ENCODE results near the gene DLEC1.
"Not testable (repeated sequence)": the region's sequence is repeated elsewhere in the genome, so short reads cannot be mapped to it uniquely, and the experiment has no call there.

DLEC1 gene

DNA sequence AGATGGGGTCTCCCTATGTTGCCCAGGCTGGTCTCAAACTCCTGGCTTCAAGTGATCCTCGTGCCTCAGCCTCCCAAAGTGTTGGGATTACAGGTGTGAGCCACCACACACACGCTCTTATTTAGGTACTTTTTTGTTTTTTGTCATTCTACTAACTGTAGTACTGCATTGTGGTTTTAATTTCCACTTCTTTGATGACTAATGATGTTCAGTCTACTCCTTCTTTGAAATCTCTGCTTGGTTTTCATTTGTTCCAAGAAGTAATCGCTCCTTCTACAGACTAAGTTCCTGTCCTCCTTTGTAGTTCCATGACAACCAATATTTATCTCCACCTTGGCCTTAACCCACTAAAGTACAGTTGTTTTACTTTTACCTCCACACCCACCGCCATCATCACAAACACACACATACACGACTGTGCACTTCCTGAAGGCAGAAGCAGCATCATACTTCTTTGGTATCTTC is 529 bp upstream of the DLEC1 start:
- DNase-seq (ENCODE audit: low read depth), result no peak

DNA sequence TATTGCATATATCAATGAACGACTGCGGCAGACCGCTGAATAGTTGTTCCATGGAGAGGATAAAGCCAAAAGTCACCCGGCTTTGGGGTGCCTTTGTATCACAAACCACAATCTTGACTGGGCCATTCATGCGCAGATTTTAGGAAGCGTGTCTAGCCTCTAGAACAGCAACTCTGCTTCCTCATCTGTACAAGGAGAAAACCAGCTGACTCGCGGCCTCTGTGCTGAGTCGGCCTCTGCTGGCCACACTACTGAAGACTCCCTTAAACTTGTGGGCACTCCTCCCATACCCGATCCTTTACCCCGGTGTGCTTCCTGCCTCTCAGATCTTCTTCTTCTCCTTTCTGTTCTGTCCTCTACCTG is 872 bp downstream of the DLEC1 start:
- DNase-seq (ENCODE audit: low read depth), result peak; percentile 43

DNA sequence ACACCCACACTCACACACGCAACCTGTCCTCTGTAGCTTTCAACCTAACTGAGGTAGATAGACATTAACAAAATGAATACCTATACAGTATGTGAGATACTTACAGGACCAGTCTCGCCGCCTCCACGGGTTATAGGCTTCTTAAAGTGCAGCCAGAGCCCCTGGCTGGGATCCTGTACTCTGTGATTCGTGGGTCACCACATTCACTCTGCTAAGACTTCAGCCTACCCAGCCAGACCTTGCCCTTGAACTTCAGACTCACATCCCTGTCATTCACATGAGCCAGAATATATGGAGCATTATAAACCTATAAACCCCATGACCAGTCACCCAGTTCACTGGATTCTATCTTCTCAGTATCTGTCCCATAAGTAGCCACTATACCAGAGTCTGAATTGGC is 1.4 kb downstream of the DLEC1 start:
- DNase-seq (ENCODE audit: low read depth), result no peak

DNA sequence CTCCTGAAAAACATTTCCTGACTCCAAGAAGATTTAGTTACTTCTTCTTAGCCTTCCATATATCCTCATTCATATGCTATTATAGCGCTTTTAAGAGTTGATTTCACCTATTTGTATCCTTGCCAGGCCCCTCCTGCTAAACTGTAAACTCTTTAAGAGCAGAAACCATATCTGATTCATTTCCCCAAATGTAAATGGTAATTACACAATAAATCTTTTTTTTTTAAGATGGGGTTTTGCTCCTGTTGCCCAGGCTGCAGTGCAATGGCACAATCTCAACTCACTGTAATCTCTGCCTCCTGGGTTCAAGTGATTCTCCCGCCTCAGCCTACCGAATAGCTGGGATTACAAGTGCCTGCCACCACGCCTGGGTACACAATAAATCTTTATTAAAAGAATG is 4.5 kb downstream of the DLEC1 start:
- DNase-seq (ENCODE audit: low read depth), result no peak

DNA sequence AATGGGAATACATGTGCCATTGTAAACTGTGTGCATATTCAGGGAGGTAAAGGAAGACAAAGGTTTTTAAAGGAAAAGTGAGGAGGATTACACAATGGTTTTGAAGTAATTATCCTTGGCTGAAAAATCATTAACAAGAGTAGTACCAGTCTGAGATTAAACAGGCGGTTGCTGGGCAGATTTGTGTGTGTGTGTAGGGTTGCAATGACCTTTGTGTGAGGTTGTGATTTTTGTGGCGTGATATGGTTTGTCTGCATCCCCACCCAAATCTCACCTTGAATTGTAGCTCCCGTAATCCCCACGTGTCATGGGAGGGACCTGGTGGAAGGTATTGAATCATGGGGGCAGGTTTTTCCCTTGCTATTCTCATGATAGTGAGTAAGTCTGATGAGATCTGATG is 7.0 kb downstream of the DLEC1 start:
- no peak for DNase-seq (ENCODE audit: low read depth)

DNA sequence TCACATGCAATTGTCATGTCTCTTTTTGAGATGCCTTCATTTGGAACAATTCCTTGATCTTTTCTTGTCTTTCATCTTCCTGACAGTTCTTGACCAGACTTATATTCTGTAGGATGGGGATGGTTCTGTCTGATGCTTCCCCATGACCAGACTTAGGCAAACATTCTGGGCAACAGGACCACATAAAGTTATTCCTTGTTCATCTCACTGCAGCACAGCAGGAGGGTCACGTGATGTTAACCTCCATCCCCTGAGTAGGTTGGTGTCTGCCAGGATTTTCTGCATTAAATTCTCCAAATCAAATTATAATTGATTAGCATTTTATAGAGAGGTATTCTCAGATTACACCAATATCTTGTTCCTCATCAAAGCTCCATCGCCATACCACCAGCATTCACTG is 7.8 kb downstream of the DLEC1 start:
- no peak for DNase-seq (ENCODE audit: low read depth)

DNA sequence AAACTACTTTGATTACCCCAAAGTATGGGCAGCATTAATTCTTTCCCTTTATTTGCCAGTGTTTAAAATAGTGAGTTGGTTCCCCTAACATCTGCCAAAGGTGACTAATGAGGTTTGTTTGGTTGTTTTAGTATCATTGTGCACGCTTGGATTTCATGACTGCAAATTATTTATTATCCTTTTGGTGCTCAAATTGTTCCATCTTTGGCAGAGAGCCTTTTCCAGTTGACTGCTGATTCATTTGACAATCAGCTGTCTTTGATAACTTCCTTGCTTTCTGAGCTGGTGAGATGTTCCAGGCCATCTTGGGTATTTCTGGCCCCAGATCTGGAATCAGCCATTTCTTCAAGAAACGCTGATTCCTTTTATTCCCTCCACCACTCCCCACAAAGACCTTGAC is 8.9 kb downstream of the DLEC1 start:
- no peak for DNase-seq (ENCODE audit: low read depth)

DNA sequence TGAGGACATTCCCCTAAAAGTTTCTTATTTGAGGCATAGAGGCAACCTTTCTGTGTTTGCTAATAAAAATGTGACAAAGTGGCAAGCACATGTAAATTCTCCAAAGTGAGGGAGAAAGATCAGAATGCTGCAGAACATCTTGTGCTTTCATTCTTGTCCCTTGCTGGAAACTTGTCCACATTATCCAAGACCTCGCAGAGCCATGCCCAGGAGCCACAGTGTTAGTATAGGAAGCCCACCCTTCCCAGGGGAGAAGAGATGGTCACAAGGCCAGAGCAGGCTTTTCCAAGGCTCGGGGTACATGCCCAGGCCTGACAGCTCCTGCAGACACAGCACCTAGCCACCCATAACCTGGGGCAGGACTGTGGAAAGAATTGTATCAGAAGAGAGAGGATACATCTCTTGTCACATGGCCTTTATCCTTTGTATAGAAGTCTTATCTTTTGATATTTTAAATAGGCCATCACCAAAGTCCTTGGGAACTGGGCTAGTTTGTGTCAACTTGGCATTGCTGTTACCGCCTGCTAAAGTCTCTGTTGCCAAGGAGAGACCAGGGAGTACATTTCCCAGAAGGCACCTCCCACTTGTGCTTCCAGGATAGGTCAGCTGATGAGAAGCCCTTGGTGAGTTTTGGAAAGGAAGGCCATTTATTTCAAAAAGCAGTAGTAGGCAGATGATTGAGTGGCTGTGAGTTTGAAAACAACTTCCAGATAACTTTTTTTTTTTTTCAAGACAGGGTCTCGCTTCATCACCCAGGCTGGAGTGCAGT is 10.5 kb downstream of the DLEC1 start:
- no peak for DNase-seq (ENCODE audit: low read depth)

DNA sequence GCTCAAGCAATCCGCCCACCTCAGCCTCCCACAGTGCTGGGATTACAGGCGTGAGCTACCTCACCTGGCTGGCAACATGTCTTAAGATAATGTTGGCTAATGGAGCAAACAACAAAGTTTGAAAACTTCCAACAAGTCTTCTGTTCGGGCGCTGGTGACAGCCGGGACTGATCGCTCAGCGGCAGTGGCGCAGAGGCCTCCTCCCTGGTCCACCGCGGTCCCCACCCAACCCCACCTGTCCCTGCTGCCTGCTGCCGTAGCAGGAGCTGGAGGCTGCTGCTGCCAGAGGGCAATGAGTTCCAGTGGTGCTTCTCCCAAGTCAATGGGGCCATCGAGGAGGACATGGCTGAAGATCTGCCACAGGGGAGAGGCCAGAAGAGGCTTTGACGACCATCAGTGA is 12.1 kb downstream of the DLEC1 start:
- no peak for DNase-seq (ENCODE audit: low read depth)

DNA sequence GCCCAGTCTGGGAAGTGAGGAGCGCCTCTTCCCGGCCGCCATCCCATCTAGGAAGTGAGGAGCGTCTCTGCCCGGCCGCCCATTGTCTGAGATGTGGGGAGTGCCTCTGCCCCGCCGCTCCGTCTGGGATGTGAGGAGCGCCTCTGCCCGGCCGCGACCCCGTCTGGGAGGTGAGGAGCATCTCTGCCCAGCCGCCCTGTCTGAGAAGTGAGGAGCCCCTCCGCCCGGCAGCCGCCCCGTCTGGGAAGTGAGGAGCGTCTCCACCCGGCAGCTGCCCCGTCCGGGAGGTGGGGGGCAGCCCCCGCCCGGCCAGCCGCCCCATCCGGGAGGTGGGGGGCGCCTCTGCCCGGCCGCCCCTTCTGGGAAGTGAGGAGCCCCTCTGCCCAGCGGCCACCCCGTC is 14.3 kb downstream of the DLEC1 start:
- not testable (repeated sequence) for DNase-seq (ENCODE audit: low read depth)

DNA sequence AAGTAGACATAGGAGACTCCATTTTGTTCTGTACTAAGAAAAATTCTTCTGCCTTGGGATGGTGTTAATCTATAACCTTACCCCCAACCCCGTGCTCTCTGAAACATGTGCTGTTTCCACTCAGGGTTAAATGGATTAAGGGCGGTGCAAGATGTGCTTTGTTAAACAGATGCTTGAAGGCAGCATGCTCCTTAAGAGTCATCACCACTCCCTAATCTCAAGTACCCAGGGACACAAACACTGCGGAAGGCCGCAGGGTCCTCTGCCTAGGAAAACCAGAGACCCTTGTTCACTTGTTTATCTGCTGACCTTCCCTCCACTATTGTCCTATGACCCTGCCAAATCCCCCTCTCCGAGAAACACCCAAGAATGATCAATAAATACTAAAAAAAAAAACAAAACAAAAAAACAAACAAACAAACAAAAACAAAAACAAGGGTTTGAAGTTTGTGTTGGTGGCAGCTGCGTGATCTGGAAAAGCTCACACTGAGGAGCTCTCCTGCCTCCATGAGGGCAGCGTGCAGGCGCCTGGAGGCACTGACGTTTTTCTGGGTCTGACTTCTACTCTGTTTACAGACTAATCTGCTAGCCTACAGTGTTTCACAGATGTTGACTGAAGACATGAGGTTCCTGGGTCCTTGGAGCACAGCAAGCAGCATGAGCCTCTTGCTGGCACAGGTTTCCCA is 14.9 kb downstream of the DLEC1 start:
- not testable (repeated sequence) for DNase-seq (ENCODE audit: low read depth)

DNA sequence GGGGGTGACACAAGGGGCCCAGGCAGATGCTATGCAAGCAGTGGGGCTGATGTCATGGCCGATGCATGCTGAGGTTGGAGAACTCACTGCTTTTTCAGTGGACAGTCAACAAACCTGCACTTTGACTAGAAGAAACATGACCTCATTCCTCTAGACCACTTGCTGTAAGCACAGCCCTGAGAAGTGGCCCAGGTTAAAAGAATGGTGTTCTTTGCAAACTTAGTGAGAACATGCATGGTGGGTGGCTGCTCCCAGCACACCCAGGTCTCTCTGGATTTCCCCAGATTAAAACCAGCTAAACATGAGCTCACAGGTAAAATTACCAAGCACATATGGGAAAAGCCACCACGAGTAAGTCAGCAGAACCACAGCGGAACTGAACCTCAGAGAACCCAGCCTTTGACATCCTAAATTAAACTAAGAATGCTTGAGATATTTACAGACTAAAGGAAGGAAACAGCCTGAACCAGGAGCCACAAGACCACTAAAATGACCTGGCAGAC is 15.5 kb downstream of the DLEC1 start:
- peak; percentile 26 for DNase-seq (ENCODE audit: low read depth)

DNA sequence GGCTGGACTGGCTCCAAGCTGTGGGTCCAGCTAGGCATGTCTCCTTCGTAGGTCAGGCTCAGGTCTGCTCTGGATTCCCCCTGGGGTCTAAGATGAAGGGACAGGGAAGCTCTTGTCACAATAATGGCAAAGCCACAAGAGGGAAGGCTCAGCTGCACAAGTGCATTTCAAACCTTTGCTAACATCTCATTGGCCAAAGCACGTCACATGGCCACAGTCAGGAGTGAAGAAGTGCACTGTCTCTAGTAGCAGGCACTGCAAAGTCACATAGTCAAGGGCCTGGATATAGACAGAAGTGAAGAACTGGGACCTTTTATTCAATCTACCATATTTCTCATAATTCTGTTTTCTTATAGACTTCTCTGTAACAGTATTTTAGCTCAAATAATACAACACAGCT is 20.1 kb downstream of the DLEC1 start:
- no peak for DNase-seq (ENCODE audit: low read depth)

DNA sequence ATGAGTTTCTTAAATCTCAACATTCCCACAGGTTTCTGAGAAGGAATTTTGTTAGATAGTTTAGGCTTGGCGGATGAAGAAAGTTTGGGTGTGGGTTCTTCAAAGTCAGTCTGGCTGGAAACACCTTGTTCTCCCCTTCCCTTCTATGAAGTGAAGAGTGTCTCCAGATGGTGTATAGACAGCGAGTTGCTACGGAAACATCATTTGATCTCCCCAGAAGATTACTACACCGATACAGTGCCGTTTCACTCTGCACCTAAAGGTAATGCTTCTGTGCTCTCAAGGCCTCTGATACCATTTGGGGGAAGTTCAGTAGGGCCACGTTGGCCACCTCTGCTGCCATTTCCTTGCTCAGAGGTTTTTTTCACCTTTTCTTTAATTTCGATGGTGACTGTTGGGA is 20.6 kb downstream of the DLEC1 start:
- no peak for DNase-seq (ENCODE audit: low read depth)

DNA sequence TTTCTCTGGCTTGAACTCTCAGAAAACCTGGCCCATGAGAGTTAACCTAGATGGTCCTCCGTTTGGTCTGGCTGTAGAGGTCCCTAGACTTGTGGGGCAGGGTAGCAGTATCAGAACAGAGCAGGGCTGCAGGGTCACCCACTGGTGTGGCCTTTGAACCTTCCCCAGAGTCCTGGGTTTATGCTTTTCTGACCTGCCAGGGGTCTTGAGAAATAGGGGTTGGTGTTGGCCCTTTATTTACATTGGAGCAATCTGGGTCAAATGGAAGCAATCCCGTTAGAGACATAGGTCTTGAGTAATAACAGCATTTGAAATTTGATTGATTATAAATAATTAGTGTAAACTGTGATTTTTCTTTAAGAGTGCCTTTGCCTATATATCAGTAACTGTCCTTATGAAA is 23.8 kb downstream of the DLEC1 start:
- DNase-seq (ENCODE audit: low read depth), result no peak

DNA sequence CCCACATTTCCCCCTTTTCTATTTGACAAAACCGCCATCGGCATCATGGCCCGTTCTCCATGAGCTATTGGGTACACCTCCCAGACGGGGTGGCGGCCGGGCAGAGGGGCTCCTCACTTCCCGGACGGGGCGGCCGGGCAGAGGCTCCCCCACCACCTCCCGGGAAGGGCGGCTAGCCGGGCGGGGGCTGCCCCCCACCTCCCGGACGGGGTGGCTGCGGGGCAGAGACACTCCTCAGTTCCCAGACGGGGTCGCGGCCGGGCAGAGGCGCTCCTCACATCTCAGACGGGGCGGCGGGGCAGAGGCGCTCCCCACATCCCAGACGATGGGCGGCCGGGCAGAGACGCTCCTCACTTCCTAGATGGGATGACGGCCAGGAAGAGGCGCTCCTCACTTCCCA is 25.4 kb downstream of the DLEC1 start:
- not testable (repeated sequence) for DNase-seq (ENCODE audit: low read depth)

DNA sequence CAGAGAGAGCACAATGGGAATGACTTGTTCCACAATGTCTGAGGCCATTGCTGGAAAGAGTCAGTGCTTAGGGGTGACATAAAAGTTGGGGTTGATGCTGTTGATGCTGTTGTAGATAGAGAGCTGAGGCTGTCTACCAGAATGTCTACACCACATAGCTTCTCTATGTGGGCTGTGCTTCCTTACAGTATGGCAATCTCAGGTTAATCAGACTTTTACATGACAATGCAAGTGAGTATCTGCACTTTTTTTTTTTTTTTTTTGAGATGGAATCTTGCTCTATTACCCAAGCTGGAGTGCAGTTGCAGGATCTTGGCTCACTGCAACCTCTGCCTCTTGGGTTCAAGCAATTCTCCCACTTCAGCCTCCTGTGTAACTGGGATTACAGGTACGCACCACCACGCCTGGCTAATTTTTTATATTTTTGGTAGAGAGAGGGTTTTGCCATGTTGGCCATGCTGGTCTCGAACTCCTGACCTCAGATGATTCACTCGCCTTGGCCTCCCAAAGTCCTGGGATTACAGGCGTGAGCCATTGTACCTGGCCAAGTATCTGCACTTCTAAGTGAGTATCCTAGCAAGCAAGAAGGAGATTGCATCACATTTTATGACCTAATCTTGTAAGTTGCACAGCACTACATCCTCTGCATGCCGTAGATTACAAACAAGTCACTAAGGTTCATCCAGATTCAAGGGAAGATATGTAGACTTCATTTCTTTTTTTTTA is 28.7 kb downstream of the DLEC1 start:
- peak; percentile 58 for DNase-seq (ENCODE audit: low read depth)

DNA sequence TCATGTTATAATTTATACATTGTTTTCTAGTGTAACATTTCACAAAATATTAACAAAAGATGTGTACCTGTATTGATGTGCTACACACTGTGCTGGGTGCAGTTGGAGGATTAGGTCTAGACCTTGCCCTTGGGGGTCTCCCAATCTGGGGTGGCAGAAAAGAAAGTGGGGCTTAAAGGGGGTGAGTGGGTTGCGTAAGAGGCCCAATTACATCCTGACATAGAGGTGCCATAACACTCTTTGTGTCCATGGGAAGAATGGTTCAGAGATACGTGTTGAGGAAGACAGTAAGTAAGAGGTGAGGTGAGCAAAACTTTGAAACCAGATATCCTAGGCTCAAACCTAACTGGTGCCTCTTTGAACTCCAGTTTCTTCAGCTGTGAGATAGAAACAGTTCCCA is 31.0 kb downstream of the DLEC1 start:
- DNase-seq (ENCODE audit: low read depth), result no peak

DNA sequence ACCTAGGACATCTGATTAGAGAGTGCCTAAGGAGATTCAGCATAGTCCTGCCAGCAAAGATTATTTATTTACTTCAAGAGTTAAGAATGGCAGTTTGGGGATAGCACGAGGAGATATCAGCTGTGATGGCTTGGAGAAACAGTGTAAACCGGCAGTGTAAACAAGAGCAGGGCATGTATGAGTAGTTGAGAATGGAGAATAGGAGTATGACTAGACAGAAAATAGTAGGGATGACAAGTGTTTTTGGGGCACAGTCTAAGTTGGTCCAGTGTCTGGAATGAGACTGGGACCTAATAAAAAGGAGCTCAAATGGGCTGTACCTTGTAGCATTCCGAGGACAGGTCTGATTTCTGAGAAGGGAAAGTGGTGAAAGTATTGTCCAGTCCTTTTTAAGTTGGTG is 38.1 kb downstream of the DLEC1 start:
- DNase-seq (ENCODE audit: low read depth), result not testable (repeated sequence)

DNA sequence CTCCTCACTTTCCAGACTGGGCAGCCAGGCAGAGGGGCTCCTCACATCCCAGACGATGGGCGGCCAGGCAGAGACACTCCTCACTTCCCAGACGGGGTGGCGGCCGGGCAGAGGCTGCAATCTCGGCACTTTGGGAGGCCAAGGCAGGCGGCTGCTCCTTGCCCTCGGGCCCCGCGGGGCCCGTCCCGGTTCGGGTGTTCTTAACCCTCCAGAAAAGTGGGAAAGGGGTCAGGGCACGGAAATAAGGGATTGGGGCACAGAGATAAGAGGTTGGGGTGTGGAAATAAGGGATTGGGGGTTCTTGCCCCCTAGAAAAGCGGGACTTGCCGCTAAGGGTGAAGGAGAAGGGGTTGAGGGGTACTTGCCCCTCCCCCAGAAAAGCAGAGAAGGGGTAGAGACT is 43.3 kb downstream of the DLEC1 start:
- not testable (repeated sequence) for DNase-seq (ENCODE audit: low read depth)

DNA sequence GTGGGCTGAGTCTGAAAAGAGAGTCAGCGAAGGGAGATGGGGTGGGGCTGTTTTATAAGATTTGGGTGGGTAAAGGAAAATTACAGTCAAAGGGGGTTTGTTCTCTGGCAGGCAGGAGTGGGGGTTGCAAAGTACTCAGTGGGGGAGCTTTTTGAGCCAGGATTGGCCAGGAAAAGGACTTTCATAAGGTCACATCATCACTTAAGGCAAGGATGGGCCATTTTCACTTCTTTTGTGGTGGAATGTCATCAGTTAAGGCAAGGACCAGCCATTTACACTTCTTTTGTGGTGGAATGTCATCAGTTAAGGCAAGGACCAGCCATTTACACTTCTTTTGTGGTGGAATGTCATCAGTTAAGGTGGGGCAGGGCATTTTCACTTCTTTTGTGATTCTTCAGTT is 44.2 kb downstream of the DLEC1 start:
- not testable (repeated sequence) for DNase-seq (ENCODE audit: low read depth)

DNA sequence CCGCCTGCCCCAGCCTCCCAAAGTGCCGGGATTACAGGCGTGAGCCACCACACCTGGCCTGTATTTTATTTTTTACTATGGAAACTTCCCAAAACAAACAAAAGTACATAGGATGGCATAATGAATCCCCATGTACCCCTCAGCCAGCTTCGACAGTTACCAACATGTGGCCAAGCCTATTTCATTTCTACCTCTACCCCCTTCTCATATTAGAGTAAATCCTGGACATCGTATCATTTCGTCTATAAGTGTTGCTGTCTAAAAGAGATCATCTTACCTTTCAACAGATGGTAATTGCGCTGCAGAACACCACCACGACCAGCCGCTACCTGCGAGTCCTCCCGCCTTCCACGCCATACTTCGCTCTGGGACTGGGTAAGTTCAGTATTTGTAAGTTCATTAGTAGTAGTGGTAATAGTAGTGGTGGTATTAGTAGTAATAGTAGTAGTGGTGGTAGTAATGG is 44.9 kb downstream of the DLEC1 start:
- DNase-seq (ENCODE audit: low read depth), result no peak

All from iris pigment epithelial cell (primary cell).